Muscle of back (tissue), 13 donors: ENCODE measurements around the gene TMTC1. TPM values are rescaled to one million over a fixed set of nuclear protein-coding genes. Genes with fewer than 3 reads are reported as not detected.
"Not testable (repeated sequence)": the region's sequence is repeated elsewhere in the genome, so short reads cannot be mapped to it uniquely, and the experiment has no call there.

Experiments used
- DNase-seq, 3 donors: peaks; one replicate each; pipeline versions ENCODE4 v3.0.0 to v3.0.0-alpha.2; 2013
- long read RNA-seq, 9 donors: transcript quantifications; one replicate each; lab custom pipeline, GENCODE V29; 2026
- polyA plus RNA-seq, 10 donors: library from polyadenylated mRNA; unstranded; fragments of 120-200 nt; gene quantifications; one replicate each; pipeline ENCODE4 v1.2.1, GENCODE V29; 2013; ENCODE audit not compliant: insufficient read length in 10 of 10

The TMTC1 gene
- polyA plus RNA-seq: 10 to 100 TPM; 18.8 to 64.4 (median 36.6) TPM
- long read RNA-seq, donor 1, full-length matches to known transcripts: 6 of 6 reads
- long read RNA-seq, donor 1, partial matches to known transcripts: 0 of 6 reads
- long read RNA-seq, donor 1, other reads (novel, unspliced or antisense): 0 of 6 reads
- long read RNA-seq, donor 2, partial matches to known transcripts: 0 of 1 reads
- long read RNA-seq, donor 2, other reads (novel, unspliced or antisense): 0 of 1 reads
- long read RNA-seq, donor 3: 0 reads
- long read RNA-seq, donor 4, full-length matches to known transcripts: 3 of 3 reads
- long read RNA-seq, donor 4, partial matches to known transcripts: 0 of 3 reads
- long read RNA-seq, donor 4, other reads (novel, unspliced or antisense): 0 of 3 reads
- long read RNA-seq, donor 5: 0 reads
- long read RNA-seq, donor 6, full-length matches to known transcripts: 1 of 1 reads
- long read RNA-seq, donor 6, partial matches to known transcripts: 0 of 1 reads
- long read RNA-seq, donor 6, other reads (novel, unspliced or antisense): 0 of 1 reads
- long read RNA-seq, donor 7, full-length matches to known transcripts: 3 of 3 reads
- long read RNA-seq, donor 7, partial matches to known transcripts: 0 of 3 reads
- long read RNA-seq, donor 7, other reads (novel, unspliced or antisense): 0 of 3 reads
- long read RNA-seq, donor 8: 0 reads
- long read RNA-seq, donor 9: 0 reads

GRCh38 chr12:29783773-29784666, at the start of gene TMTC1:
TSS of gene TMTC1 (minus strand) at chr12:29783942. CDS start at chr12:29783751, 191 bp downstream.
- peak in 2 of 3 donors; percentile 82 to 85 for DNase-seq

GRCh38 chr12:29831173-29831572, 47.4 kb upstream of the TMTC1 start:
- no peak for DNase-seq

- no peak for DNase-seq
Observed at GRCh38 chr12:29830391-29830790, 46.6 kb upstream of the TMTC1 start.

GRCh38 chr12:29818916-29819623, 35.3 kb upstream of the TMTC1 start:
- DNase-seq: peak in 2 of 3 donors; percentile 73 to 89

GRCh38 chr12:29816874-29817725, 33.4 kb upstream of the TMTC1 start:
- peak in 1 of 3 donors; percentile 46 for DNase-seq

GRCh38 chr12:29809616-29810361, 26.0 kb upstream of the TMTC1 start:
- DNase-seq: not testable (repeated sequence)

GRCh38 chr12:29807129-29807528, 23.4 kb upstream of the TMTC1 start:
- DNase-seq: no peak

GRCh38 chr12:29804019-29804418, 20.3 kb upstream of the TMTC1 start:
- peak in 1 of 3 donors; percentile 57 for DNase-seq

- DNase-seq: no peak
Observed at GRCh38 chr12:29799591-29799990, 15.8 kb upstream of the TMTC1 start.

- DNase-seq: no peak
Observed at GRCh38 chr12:29797565-29798355, 14.0 kb upstream of the TMTC1 start.

- peak; percentile 81 to 90 (median 86) for DNase-seq
Observed at GRCh38 chr12:29796823-29797263, 13.1 kb upstream of the TMTC1 start.

- DNase-seq: peak in 1 of 3 donors; percentile 15
Observed at GRCh38 chr12:29795715-29796114, 12.0 kb upstream of the TMTC1 start.

GRCh38 chr12:29794862-29795261, 11.1 kb upstream of the TMTC1 start:
- peak in 2 of 3 donors; percentile 12 to 37 for DNase-seq

GRCh38 chr12:29792853-29793252, 9.1 kb upstream of the TMTC1 start:
- no peak for DNase-seq

GRCh38 chr12:29792132-29792531, 8.4 kb upstream of the TMTC1 start:
- DNase-seq: no peak

GRCh38 chr12:29782871-29783772, 620 bp downstream of the TMTC1 start:
- DNase-seq: peak in 2 of 3 donors; percentile 38 to 71

- DNase-seq: peak in 1 of 3 donors; percentile 38
Observed at GRCh38 chr12:29782285-29782870, 1.4 kb downstream of the TMTC1 start.
